GM19467 (cell line): Measurements from ENCODE around the gene CHMP5.

Experiments used
- ATAC-seq: cut with Tn5 transposase; IDR thresholded peaks from one replicate; pipeline ENCODE4 v1.9.1; 2021; ENCODE audit warnings: mild to moderate bottlenecking, moderate library complexity; ENCODE audit not compliant: unreplicated experiment

Gene CHMP5

DNA sequence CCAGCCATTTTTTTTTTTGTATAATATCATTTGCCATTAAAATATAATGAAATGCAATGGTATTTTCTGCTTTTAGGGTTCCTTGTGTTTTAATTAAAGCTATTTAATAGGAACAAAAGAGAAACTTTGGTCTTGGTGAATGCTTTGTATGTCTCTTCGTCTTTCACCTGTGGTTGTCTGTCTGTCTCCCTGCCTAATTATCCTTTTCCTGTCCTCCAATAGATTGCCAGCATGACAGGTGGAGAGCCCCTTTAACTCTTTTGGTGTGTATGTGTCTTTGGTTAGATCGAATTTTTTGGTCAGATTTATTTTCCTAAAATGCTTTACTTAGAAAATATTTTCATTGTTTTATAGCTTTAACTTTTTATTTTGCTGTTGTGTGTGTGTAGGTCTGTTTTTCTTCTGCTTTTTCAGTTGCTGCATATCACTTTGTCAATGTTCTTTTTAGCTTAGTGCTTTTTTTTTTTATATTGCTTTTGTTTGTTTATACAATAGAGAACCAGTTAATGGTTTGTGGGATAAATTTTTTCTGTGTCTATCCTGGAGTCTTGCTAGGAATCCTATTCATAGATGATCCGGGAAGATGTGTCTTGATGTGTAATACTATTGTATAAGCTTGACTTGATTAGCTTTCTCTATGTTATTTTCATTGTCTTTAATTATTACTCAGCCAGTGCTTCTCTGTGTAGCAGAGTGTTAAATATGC, 8.6 kb downstream of the CHMP5 start:
- no peak for ATAC-seq

DNA sequence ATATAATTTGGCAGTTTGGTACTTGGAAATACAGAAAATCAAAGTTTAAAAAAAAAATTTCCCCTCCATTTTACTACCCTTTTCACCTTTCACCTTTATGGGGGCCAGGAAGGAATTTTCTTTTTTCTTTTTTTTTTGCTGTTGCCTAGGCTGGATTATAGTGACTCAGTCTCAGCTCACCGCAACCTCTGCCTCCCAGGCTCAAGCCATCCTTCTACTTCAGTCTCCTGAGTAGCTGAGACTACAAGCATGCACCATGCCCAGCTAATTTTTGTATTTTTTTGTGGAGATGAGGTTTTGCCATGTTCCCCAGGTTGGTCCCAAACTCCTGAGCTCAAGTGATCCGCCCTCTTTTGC, 9.1 kb downstream of the CHMP5 start:
- ATAC-seq, result no peak

DNA sequence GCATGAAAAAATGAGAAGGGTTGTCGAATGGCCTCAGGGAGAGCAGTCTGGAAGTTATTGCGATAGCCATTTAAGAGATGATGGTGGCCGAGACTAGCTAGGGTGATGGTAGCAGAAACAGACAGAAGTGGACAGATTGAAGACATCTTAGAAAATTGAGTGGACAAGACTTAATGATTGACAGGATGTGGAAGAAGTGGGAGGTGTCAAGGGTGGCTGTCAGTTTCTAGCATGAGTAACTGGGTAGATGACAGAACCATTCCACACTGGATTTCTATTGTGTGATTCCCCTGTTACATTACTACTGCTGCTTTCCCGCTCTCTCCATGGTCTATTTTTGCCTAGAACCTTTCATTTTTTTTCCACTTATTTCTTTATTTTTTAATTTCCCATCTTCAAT, 12.6 kb downstream of the CHMP5 start:
- ATAC-seq, result no peak

DNA sequence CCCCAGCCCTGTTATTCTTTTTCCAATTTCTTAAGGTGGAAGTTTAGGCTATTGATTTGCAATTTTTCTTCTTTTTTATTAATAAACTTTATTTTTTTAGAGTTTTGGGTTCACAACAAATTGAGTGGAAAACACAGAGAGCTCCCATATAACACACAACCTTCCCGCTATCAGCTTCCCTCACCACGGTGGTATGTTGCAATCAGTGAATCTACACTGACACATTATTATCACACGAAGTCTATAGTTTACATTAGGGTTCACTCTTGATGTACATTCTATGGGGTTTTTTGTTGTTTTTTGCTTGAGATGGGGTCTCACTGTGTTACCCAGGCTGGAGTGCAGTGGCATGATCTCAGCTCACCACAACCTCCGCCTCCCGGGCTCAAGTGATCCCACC, 20.7 kb downstream of the CHMP5 start:
- no peak for ATAC-seq

DNA sequence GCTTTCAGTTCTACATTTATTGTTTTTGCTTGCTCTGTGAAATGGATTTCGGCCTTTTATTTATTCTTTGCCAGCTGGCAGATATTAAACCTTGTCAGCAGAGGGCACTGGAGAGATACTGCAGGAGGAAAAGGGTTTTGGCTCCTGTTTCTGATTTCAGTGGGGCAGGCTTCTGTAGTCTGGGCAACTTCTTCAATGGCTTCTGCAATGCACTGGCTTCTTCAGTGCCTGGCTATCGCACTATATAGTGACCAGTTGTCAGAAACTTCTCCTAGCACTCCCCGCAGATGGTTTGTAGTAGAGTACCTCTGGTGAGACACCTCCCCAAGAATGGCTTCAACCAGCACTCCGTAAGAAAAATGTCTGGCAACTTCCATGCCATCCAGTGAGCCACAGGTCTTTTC, 22.2 kb downstream of the CHMP5 start:
- no peak for ATAC-seq

DNA sequence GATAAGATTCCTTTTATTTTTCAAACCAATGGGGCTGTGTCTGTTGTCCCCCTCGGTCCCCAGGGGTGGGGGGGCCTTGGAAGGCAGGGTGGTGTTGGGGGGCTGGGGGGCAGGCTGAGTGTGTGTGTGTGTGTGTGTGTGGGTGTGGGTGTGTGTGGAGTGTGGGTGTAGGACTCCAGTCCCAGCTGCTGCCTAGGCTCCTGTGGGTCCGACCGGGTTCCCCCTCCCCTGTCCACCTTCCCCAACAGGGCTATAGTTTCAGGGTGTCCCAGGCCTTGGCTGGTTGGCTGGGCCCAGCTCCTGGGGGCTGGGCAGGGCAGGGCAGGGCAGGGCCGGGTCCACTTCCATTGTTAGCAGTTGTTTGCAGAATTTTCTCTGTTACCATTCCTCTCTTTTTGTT, 23.4 kb downstream of the CHMP5 start:
- ATAC-seq, result no peak

DNA sequence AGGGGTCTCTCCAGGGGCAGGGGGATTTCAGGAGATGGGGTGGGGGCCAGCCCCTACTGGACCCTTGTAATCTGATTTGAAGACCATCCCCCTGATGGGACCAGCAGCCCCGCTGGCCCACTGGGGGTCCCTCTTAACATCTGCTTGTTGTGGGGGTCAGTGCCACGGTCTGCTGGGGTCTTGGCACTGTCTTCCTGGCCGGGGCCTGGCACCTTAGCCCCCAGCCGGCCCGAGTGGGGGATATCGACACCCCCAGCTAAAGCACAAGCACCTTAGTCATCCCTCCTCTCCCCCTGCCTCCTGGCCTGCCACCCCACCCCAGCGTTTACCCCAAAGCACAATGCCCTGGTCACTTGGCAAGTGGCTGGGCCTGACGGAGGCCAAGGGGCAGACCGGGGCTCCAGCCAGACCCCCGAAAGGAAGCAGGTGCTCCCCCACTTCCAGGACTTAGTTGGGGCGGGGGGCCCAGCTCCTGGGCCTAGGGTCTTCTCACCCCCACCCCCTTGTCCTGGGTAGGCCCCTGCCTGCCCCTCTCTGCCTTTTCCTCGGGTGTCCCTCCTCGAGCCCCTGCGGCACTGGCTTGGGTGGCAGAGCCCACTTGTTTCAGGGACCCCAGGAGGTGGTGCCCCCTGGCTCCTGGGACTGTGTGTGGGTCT, 24.1 kb downstream of the CHMP5 start:
- no peak for ATAC-seq

DNA sequence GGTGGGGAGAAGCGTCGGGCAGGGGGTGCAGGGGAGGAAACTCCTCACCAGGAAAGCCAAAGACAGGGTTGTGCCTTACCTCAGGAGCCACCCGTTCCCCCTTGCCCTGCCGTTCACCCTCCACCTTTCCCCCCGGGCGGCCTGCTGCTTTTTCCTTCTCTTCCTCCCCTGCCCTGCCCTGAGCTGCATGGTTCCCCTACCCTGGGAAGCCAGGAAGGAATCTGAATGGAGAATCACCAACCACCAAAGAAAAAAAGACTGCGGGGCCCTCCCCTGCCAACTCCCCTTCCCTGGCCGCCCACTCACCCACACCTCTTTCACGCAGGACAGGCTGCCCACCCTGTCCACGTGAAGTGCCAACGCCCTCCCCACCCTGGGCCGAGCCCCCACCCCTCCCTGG, 24.6 kb downstream of the CHMP5 start:
- no peak for ATAC-seq

DNA sequence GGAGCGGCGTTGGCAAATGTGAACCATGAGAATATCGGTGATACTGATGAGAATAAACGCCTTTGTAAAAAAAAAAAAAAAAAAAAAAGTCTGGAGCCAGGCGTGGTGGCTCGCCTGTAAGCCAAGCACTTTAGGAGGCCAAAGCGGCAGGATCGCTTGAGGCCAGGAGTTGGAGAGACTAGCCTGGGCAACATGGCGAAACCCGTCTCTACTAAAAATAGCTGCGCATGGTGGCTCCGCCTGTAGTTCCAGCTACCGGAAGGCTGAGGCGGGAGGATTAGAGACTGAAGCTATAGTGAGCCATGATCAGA, 25.0 kb downstream of the CHMP5 start:
- ATAC-seq, result no peak

DNA sequence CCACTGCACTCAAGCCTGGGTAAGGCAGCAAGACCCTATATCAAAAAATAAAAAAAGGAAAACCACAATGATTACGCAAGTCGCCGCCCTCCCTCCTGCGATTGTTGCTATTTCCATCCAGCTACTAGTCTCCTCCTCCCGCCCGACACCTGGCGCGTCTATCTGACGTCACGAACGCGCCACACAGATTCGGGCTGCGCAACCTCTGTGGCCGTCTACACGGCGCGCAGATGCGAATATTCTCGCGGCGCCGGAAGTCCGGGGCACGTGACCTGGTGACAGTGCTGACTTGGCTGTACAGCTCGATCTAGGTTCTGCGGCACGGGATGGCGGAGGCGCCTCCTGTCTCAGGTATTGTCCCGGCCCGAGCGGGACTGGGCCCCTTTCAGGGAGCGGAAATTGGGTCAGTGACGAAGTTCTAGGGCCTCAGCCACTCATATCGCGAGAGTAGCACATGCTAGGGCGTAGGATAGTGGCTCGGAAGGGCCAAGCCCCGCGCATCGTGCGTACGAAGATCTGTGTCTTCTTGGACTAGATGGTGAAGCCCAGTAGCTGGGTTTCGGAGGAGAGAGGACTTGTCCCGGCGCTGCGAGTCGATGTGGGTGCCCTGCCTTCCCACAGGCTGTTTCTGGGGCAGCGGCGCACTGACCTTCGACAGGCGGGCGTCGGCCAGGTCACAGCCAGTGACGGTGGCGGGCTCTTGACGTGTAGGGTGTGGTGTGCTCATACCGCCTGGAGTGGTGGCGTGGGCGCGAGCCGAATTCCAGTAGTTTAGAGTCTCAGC, 25.6 kb downstream of the CHMP5 start, which contains the start of gene NFX1:
TSS of gene NFX1 (plus strand) at position 270 of the 784 bp plus-strand sequence. CDS start at position 327, 57 bp downstream.
- ATAC-seq, result peak; percentile 82

DNA sequence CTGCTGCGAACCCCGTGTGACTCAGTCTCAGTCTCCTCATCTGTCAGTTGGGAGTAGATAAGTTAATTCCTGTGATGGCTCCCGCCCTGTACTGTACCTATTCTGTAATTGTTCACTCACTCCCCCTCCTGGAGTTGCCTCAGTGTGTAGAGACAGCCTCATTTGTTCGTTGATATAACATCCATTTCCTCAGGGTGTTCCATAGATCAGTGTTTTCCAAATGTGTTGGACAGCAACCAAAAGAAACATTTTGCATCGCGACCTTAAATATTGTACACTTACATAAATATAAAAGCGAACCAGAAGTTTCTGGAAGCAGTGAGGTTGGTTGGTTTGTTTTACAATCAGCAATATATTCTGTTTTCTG, 26.2 kb downstream of the CHMP5 start:
- no peak for ATAC-seq

DNA sequence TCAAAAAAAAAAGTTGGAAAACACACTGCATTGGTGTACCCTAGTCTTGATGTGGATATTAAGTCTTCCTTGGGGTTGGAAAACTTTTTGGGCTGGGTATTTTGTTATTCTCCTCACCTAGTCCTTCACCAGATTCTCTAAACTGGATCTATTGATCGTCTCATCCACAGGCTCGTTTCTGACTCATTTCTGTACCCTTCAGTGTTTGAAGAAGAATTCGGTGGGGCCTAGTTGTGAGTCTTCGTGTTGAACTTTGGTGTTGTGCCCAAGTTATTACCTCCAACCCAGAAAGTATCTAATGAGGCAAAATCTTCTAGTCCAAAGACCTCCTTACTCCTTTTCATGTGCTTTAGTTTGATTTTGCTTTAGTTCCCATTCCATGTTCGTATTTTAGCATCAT, 27.1 kb downstream of the CHMP5 start:
- ATAC-seq, result no peak

DNA sequence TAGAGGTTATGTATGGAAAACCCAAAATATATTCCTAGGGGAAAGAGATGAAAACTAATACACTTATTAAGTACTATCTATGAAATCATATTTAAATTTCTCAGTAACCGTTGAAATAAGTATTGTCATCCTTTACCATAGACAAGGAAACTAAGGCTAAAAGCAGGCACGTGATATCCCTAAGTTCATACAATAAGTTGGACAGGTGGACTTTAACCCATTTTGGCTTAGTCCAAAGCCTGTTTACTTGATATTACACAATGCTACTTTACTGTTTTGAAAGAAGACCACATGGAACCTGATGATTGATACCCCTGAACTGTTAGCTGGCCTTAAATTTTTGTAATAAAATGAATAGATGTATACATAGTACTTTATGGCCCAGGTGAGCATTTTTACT, 28.9 kb downstream of the CHMP5 start:
- ATAC-seq, result no peak

DNA sequence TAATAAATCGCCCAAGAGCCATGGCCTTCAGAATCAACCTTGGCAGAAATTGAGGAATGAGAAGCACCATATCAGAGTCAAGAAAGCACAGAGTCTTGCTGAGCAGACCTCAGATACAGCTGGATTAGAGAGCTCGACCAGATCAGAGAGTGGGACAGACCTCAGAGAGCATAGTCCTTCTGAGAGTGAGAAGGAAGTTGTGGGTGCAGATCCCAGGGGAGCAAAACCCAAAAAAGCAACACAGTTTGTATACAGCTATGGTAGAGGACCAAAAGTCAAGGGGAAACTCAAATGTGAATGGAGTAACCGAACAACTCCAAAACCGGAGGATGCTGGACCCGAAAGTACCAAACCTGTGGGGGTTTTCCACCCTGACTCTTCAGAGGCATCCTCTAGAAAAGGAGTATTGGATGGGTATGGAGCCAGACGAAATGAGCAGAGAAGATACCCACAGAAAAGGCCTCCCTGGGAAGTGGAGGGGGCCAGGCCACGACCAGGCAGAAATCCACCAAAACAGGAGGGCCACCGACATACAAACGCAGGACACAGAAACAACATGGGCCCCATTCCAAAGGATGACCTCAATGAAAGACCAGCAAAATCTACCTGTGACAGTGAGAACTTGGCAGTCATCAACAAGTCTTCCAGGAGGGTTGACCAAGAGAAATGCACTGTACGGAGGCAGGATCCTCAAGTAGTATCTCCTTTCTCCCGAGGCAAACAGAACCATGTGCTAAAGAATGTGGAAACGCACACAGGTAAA, 30.0 kb downstream of the CHMP5 start:
- no peak for ATAC-seq

DNA sequence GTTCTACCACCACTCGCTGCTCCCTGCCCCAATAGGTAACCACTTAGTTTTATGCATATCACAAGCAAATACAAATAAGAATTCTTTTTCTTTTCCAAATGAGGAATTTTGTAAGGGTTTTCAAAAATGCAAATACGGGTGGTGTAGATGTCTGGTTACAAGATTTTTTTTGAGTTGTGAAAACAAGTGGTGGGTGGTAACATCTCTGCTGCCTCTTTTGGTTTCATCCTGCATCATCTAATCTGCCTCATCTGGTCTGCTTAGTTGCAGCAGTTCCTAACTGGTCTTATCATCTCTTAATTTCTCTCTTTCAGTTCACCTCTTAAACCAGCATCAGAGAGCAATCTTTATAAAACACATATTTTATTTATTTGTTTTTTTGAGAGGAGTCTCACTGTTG, 30.7 kb downstream of the CHMP5 start:
- ATAC-seq, result no peak

DNA sequence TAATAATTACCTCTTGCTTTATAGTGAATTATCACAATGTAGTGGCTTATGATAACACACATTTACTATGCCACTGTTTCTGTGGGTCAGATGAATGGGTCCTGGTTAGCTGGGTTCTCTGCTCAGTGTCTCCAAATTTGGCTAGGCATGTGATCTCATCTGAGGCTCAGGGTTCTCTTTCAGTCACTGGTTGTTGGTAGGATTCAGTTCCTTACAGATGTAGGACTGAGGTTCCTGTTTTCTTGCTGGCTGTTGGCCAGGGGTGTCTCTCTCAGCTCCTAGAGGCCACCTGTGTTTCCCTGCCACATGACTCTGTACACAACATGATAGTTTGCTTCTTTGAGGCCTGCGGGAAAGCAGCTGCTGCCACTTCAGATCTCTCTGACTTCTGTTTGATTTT, 32.6 kb downstream of the CHMP5 start:
- ATAC-seq, result peak; percentile 83

DNA sequence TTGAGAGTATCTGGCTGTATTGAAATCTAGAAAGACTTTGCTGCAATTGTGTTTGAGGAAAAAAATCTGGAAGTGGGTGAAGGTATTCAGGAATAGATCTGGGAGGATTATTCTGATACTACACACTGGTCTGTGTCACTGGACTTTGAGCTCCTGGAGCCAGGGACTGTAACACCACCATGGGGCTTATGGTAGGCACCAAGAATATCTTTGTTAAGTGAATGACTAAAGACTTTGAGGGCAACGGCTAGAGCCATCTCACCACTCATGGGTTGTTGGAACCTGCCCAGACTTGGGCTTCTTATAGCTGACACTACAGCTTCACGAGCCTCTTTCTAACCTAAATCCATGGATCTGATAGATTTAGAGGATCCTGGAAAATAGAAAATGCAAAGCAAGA, 35.7 kb downstream of the CHMP5 start:
- ATAC-seq, result no peak

DNA sequence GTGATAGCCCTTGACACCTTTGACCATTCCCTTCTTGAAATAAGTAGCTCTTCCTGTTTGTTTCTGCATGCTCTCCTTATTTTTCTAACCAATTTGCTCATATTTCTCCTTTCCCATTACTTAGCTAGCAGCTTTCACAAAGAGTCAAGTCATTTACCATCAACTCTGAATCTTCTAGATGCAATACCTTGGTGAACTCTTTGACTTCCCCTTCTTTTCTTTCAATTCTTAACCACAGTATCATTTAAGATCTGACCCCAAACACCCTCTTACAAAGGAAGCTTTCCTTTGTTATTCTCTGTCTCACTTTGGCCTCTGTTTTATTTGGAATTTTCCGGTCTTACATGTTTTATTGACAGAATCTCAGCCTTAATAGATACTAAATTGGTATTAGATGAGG, 39.5 kb downstream of the CHMP5 start:
- no peak for ATAC-seq

DNA sequence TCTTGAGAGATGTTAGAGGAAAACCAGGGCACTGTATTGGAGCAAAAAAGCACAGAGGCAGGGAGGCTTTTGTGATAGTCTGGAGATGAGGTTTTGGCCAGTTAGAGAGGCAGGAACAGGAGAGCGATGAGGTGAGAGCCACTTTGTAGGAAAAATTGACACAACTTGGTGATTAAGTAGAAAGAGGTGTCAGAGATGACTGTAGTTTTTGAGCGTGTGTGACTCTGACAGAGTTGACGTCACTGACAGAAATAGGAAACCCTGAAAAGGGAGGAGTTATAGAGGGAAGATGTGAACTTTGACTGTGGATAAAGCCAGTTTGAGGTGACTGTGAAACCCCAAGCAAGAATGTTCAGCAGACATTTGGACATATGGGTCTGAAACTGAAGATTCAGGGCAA, 41.2 kb downstream of the CHMP5 start:
- no peak for ATAC-seq

DNA sequence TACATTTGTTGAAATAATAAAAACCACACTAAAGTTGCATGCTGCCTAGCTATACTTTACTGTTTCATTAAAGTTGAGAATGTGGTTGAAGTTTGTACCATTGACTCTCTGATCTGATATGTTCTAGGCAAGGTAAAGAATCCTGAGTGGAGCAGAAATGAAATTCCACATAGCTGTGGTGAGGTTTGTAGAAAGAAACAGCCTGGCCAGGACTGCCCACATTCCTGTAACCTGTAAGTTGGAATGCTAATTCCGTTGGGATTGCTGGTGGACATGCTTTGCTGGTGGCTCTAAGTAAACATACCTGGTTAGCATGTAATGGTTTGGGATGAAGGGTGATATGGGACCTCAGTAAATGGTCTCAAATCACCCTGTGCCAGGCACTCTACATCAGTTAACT, 42.2 kb downstream of the CHMP5 start:
- ATAC-seq, result no peak

DNA sequence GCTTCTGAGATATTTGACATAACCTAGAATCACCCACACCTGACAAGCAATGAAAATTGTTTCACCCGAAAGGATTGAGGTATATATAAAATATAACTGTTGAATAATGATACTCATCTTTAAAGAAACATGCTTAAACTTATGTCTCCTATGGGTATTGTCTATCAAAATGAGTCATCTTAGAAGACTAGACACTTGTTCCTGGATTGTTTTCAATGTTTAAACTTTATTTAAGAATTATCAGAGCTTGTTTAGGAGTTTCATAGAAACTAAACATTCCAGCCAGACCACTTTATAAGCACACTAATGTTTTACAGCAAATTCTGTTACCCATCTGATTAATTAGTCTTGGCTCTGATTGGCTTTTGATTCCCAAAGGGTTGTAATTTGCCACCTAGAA, 45.1 kb downstream of the CHMP5 start:
- no peak for ATAC-seq

DNA sequence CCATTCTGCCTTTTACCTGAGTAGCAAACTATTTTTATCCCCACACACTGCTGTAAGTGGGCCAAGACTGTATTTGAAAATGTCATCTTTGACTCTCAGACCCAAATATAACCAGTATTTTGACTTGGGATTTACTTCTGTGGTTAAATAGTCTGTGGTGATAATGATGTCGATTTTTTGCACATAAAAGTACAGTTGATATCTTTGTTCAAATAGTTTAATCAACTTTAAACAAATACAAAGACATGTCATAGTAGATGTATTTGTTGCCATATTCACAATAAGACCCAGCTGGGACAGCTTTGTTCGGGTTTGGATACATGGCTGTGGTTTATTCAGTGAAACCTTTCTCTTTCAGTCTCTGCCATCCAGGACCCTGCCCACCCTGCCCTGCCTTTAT, 45.9 kb downstream of the CHMP5 start:
- ATAC-seq, result no peak
